SKM-1 treated with dmso at 0.1 percent for 144 hours (cell line): ENCODE data around the gene FAM234B.

ENCODE experiments used
- DNase-seq: peaks from one replicate; lab custom pipeline; 2025; ENCODE audit not compliant: unreplicated experiment; lab: John Stamatoyannopoulos, UW

The FAM234B gene

GRCh38 chr12:13090054-13090453 lies 45.9 kb downstream of the FAM234B start:
- no peak for DNase-seq

GRCh38 chr12:13091832-13092231 lies 47.7 kb downstream of the FAM234B start:
- no peak for DNase-seq

GRCh38 chr12:13093191-13093847 lies 49.1 kb downstream of the FAM234B start:
- DNase-seq = no peak

- no peak for DNase-seq
Observed at GRCh38 chr12:13093848-13094220, 49.7 kb downstream of the FAM234B start.

GRCh38 chr12:13094367-13094766 lies 50.2 kb downstream of the FAM234B start:
- peak; percentile 8 for DNase-seq

- DNase-seq = no peak
Observed at GRCh38 chr12:13095266-13095995, 51.2 kb downstream of the FAM234B start.

- no peak for DNase-seq
Observed at GRCh38 chr12:13097491-13098011, 53.4 kb downstream of the FAM234B start.

- peak; percentile 46 for DNase-seq
Observed at GRCh38 chr12:13099066-13099843, 55.1 kb downstream of the FAM234B start.

- no peak for DNase-seq
Observed at GRCh38 chr12:13099844-13100604, 55.8 kb downstream of the FAM234B start.

GRCh38 chr12:13100605-13100881 lies 56.4 kb downstream of the FAM234B start:
- DNase-seq = no peak

- DNase-seq = peak; percentile 50
Observed at GRCh38 chr12:13100882-13101769, 56.9 kb downstream of the FAM234B start.

GRCh38 chr12:13101821-13102375 lies 57.7 kb downstream of the FAM234B start:
- DNase-seq = no peak

GRCh38 chr12:13102461-13103195 lies 58.4 kb downstream of the FAM234B start:
- DNase-seq = no peak

- no peak for DNase-seq
Observed at GRCh38 chr12:13103391-13104033, 59.3 kb downstream of the FAM234B start, which contains the start of gene GSG1. GSG1 (minus strand) TSS chr12:13103667; CDS start chr12:13103512, 155 bp downstream.

GRCh38 chr12:13104409-13104808 lies 60.2 kb downstream of the FAM234B start:
- DNase-seq = no peak

GRCh38 chr12:13105781-13106180 lies 61.6 kb downstream of the FAM234B start:
- DNase-seq = no peak

- DNase-seq = no peak
Observed at GRCh38 chr12:13106666-13107065, 62.5 kb downstream of the FAM234B start.

- no peak for DNase-seq
Observed at GRCh38 chr12:13112968-13113367, 68.8 kb downstream of the FAM234B start.
